Right atrium auricular region (tissue), 2 donors: ENCODE data around the gene GFER. TPM values are rescaled to one million over a fixed set of nuclear protein-coding genes. Genes with fewer than 3 reads are reported as not detected.

Experiments used
- DNase-seq: peaks from one replicate; pipeline ENCODE4 v3.0.0-alpha.2; 2019; ENCODE audit warnings: low spot score
- H3K27ac ChIP-seq, 2 donors: fragments of 200-600 bp; sonication (generic); 1 replicate in 1 of 2; 2 replicates in 1 of 2; pipeline ENCODE4 v1.5.1; 2016 to 2019
- H3K27me3 ChIP-seq, 2 donors: fragments of 200-600 bp; sonication (generic); one replicate each; pipeline versions ENCODE4 v1.5.1 to v1.6.0; 2017 to 2019
- H3K36me3 ChIP-seq: fragments of 200-600 bp; sonication (generic); one replicate; pipeline ENCODE4 v1.5.1; 2016
- H3K4me1 ChIP-seq, 2 donors: fragments of 200-600 bp; sonication (generic); one replicate each; pipeline versions ENCODE4 v1.5.1 to v1.6.0; 2017 to 2019
- H3K4me3 ChIP-seq, 2 donors: fragments of 200-600 bp; sonication (generic); 1 replicate in 1 of 2; 2 replicates in 1 of 2; pipeline ENCODE4 v1.5.1; 2017 to 2019; ENCODE audit warnings: mild to moderate bottlenecking in 1 of 2, moderate library complexity in 1 of 2
- H3K9me3 ChIP-seq, 2 donors: fragments of 200-600 bp; sonication (generic); one replicate each; pipeline ENCODE4 v1.5.1; 2019
- total RNA-seq, 2 donors: library from RNA; depleted of rRNA; stranded (reverse); fragments of >200 nt; gene quantifications; one replicate each; pipeline ENCODE4 v1.1.0, GENCODE V29; 2016
- TF ChIP-seq, protein P1 (sequence below), 2 donors: fragments of 200-600 bp; sonication (generic); IDR thresholded peaks; one replicate each; pipeline ENCODE4 v1.5.1; 2019; ENCODE audit warnings: antibody characterized with exemption in 2 of 2

GFER gene
- total RNA-seq, 2 donors from 2014 or later: 11.9 to 12.6 TPM

DNA sequence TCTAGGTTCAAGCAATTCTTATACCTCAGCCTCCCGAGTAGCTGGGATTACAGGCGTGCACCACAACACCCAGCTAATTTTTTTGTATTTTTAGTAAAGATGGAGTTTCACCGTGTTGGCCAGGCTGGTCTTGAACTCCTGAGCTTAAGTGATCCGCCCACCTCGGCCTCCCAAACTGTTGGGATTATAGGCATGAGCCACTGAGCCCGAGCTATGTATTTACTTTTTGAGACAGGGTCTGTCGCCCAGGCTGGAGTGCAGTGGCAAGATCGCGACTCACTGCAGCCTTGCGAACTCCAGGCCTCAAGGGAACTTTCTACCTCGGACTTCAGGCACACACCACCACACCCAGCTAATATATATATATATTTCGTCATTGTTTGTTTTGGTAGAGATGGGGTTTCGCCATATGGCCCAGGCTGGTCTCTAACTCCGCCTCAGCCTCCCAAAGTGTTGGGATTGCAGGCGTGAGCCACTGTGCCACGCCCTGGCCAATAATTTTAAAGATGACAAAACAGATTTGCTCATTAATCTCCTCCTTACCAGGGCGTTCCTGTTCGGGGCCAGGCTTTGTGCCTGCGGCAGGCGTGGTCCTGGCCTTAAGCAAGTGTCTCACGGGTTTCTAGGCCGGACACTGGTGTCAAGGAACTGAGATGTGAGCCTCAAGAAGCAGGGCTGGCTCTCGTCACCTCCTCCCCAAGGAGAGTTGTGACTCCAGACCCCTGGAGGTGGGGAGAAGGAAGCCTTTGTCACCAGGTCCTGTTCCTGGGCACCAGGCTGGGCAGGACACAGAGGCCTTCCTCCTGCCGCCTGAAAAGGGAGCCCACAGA, 31.3 kb downstream of the GFER start:
- DNase-seq: no peak
- Histone ChIP-seq H3K27ac (no peak overlapping the region), H3K4me3 (no peak overlapping the region), H3K4me1 (peaks cover 0 to 14% of the 10 kb centered on the region in 2 donors), H3K36me3 (no peaks in the 10 kb centered on the region), H3K27me3 (peaks cover 4 to 6% of the 10 kb centered on the region in 2 donors), H3K9me3 (no peaks in the 10 kb centered on the region)
- TF ChIP-seq, protein P1, sequence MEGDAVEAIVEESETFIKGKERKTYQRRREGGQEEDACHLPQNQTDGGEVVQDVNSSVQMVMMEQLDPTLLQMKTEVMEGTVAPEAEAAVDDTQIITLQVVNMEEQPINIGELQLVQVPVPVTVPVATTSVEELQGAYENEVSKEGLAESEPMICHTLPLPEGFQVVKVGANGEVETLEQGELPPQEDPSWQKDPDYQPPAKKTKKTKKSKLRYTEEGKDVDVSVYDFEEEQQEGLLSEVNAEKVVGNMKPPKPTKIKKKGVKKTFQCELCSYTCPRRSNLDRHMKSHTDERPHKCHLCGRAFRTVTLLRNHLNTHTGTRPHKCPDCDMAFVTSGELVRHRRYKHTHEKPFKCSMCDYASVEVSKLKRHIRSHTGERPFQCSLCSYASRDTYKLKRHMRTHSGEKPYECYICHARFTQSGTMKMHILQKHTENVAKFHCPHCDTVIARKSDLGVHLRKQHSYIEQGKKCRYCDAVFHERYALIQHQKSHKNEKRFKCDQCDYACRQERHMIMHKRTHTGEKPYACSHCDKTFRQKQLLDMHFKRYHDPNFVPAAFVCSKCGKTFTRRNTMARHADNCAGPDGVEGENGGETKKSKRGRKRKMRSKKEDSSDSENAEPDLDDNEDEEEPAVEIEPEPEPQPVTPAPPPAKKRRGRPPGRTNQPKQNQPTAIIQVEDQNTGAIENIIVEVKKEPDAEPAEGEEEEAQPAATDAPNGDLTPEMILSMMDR (IDR thresholded peaks at IDR 0.05): no peak

DNA sequence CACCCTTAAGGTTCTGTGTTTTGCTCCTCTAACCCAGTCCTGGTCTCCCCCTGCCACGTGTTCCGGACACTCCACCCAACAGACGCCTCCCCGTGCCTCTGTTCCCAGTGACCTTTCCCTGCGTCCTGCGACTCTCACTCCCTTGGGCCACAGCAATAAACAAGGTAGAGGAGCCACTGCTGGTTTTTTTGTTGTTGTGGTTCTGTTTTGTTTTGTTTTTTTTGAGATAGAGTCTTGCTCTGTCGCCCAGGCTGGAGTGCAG, 31.9 kb downstream of the GFER start:
- Histone ChIP-seq H3K9me3 (no peaks in the 10 kb centered on the region), H3K36me3 (no peaks in the 10 kb centered on the region), H3K4me1 (peaks cover 0 to 15% of the 10 kb centered on the region in 2 donors), H3K27me3 (peaks cover 7 to 9% of the 10 kb centered on the region in 2 donors), H3K27ac (no peak overlapping the region), H3K4me3 (no peak overlapping the region)
- TF ChIP-seq, protein P1 (IDR thresholded peaks at IDR 0.05): no peak
- DNase-seq: no peak

DNA sequence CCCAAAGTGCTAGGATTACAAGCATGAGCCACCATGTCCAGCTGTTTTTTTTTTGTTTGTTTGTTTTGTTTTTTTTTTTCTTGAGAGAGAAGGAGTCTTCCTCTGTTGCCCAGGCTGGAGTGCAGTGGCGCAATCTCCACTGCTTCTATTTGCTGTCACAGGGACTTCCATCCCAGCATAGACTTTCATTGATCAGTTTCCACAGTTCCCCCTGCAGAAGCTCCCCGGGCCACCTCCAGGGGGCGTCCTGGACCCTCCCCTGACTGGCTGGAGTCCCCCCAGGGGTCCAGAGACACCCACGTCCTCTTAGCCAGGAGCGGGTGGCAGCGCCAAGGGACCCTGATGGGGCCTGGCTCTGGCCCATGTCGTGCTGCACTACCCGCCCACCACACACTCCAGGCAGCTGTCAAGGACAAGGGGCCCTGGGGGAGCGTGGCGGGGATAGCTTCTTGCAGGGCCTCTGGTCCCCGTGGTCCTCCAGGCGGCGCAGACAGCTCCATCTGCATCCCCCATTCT, 32.5 kb downstream of the GFER start:
- Histone ChIP-seq H3K4me1 (peaks cover 0 to 16% of the 10 kb centered on the region in 2 donors), H3K36me3 (no peaks in the 10 kb centered on the region), H3K27me3 (peaks cover 7 to 9% of the 10 kb centered on the region in 2 donors), H3K27ac (no peak overlapping the region), H3K4me3 (no peak overlapping the region), H3K9me3 (no peaks in the 10 kb centered on the region)
- TF ChIP-seq, protein P1 (IDR thresholded peaks at IDR 0.05): peak; percentile 14 to 28
- no peak for DNase-seq

DNA sequence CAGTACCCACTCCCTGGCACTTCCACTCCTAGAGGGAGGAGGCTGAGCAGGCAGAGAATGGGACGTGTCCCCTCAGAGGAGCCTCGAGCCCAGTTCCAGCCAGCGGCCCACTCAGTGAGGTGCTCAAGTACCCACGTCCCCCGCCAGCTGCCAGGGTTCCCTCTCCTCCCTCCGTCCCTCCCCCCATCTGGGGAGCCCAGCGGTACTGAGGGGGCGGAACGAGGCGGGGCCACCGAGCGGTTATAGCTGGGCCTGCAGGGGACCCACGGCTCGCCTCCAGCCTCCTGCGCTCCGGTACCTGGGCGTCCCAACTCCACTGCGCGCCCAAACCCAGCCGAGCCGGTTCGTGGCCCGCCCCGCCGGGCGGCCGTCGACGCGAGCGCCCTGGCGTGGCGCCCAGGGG, 35.5 kb downstream of the GFER start, which contains the start of gene NPW:
NPW (plus strand) TSS at position 268 of the 403 bp plus-strand sequence.
- peak within 1 kb of the TSS in 1 of 2 donors; percentile 9 for H3K4me3 ChIP-seq
- no peaks in the 10 kb centered on the region for H3K36me3 ChIP-seq
- H3K4me1 ChIP-seq: peaks cover 0 to 34% of the 10 kb centered on the region in 2 donors
- TF ChIP-seq, protein P1 (IDR thresholded peaks at IDR 0.05): no peak
- H3K27ac ChIP-seq: no peak within 1 kb of the TSS
- DNase-seq: no peak
- H3K9me3 ChIP-seq: no peaks in the 10 kb centered on the region
- H3K27me3 ChIP-seq: peaks cover 7 to 9% of the 10 kb centered on the region in 2 donors

DNA sequence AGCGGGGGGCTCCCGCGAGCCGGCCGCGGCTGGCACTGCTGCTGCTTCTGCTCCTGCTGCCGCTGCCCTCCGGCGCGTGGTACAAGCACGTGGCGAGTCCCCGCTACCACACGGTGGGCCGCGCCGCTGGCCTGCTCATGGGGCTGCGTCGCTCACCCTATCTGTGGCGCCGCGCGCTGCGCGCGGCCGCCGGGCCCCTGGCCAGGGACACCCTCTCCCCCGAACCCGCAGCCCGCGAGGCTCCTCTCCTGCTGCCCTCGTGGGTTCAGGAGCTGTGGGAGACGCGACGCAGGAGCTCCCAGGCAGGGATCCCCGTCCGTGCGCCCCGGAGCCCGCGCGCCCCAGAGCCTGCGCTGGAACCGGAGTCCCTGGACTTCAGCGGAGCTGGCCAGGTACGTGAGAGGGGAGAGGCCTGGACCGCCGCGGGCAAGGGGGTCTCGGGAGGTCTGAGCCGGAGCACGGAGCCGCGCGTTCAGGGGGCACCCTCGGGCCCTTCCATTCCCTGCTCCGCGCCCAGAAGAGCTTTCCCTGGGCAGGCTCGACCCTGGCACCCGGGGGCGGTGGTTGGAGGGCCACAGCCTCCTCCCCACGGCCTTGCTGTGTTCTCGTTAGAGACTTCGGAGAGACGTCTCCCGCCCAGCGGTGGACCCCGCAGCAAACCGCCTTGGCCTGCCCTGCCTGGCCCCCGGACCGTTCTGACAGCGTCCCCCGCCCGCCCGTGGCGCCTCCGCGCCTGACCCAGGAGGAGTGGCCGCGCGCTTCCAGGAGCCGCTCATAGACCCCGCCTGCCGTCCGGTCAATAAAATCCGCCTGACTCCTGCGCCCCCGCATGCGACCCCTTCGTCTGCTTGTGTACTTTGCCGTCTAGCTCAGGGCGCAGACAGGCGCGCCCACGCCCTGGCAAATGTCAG, 36.2 kb downstream of the GFER start:
- H3K4me3 ChIP-seq: peak overlapping the region in 1 of 2 donors; percentile 9
- peaks cover 7 to 9% of the 10 kb centered on the region in 2 donors for H3K27me3 ChIP-seq
- no peak overlapping the region for H3K27ac ChIP-seq
- no peaks in the 10 kb centered on the region for H3K9me3 ChIP-seq
- TF ChIP-seq, protein P1 (IDR thresholded peaks at IDR 0.05): no peak
- H3K4me1 ChIP-seq: peaks cover 0 to 40% of the 10 kb centered on the region in 2 donors
- H3K36me3 ChIP-seq: no peaks in the 10 kb centered on the region
- DNase-seq: no peak
